Germinal center (tissue), 1 donor: ENCODE measurements around the gene VWA1.
"Not testable (repeated sequence)": the region's sequence is repeated elsewhere in the genome, so short reads cannot be mapped to it uniquely, and the experiment has no call there.

ENCODE experiments used
- DNase-seq: peaks from one replicate; pipeline ENCODE4 v3.0.0; 2012; ENCODE audit warnings: mixed read lengths, low spot score

VWA1 gene

DNA sequence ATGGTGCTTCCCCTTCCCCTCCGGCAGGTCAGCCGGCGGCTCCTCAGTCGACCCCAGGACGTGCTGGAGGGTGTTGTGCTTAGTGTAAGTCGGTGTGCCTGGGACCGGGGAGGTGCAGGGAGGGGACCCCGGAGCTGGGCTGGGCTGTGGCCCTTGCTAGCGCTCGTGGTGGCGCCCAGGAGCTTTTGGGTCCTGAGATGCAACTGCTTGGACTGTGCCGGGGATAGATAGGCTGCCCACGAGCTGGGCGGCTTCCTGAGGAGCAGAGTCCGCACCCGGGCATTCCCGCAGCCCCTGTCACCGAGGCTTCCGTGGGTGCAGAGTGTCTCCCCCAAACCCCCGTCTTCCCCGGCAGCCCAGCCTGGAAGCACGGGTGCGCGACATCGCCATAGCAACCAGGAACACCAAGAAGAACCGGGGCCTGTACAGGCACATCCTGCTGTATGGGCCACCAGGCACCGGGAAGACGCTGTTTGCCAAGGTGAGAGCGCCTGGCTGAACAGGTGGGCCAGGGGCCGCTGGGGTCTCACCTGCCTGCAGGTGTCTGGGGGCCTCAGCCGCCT lies 50.3 kb downstream of the VWA1 start:
- not testable (repeated sequence) for DNase-seq

DNA sequence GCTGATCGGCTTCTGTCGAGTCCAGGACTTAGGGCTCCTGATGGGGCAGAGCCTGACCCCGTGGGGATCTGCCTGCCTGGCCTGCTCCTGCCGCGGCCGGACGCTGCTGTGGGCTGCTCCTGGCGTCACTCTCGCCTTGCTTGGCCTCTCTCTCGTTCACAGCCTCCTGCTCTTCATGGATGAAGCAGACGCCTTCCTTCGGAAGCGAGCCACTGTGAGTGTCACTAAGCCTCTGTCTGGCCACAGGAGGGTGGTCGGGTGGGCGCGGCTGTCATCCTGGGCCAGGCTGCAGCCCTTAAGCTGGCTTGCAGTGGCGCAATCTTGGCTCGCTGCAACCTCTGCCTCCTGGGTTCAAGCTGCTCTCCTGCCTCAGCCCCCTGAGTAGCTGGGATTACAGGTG lies 52.2 kb downstream of the VWA1 start:
- no peak for DNase-seq

- no peak for DNase-seq
These were observed 53.7 kb downstream of the VWA1 start for GRCh38 chr1:1489231-1489630.

DNA sequence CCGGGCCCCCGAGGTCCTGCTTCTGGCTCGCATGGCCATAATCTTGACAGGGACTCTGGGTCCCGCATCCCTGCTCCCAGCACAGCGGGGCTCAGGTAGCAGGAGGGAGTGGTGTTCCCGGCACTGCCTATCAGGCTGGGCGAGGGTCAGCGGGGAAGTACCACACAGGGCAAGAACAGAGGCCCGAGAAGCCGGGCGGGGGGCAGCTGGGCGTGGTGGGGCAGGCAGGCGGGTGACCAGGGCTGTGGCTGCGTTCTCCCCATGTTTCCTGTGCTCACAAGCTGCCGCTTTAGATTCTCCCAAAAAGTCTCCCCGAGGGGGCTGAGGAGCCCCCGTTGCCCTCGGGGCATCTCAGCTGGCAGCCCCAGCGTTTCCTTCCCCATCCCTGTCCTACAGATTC lies 54.4 kb downstream of the VWA1 start:
- no peak for DNase-seq

GRCh38 chr1:1490633-1491230 lies 55.2 kb downstream of the VWA1 start:
- no peak for DNase-seq

DNA sequence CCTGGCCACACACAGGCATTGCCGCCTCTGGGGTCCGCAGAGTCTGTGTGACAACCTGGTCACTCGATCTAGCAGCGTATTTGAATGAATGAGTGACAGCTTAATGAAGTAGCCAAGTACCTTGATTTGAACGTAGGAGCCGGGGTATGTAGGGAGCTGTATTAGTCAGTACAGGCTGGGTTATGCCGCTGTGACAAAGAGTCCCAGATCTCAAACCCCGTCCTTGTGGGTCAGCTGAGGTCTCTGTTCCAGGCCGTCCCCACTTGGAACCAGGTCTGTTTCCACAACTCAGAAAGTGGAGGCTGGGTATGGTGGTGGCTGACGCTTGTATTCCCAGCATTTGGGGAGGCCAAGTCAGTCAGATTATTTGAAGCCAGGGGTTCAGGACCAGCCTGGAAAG lies 56.1 kb downstream of the VWA1 start:
- DNase-seq: no peak
